Psoas muscle (tissue), 8 donors: Measurements from ENCODE around the gene SDE2. TPM values are rescaled to one million over a fixed set of nuclear protein-coding genes. Genes with fewer than 3 reads are reported as not detected.

ENCODE experiments used
- ATAC-seq, 4 donors: fragments of 200-7000 bp; cut with Tn5 transposase; one replicate each; pipeline ENCODE4 v1.9.1; 2020; ENCODE audit warnings: moderate library complexity in 3 of 4, mild to moderate bottlenecking in 2 of 4
- DNase-seq, 2 donors: peaks; one replicate each; pipeline ENCODE4 v3.0.0-alpha.2; 2020
- H3K27ac ChIP-seq: fragments of 200-600 bp; one replicate; pipeline ENCODE4 v1.8.0; 2022
- H3K27me3 ChIP-seq, 3 donors: fragments of 200-600 bp in 1 of 3; one replicate each; pipeline versions ENCODE4 v1.6.1 to v1.8.0; 2013 to 2022; ENCODE audit warnings: low read length in 2 of 3, mild to moderate bottlenecking in 2 of 3, moderate library complexity in 1 of 3; ENCODE audit not compliant: insufficient read depth in 3 of 3
- H3K36me3 ChIP-seq, 2 donors: fragments of 200-600 bp in 1 of 2; one replicate each; pipeline versions ENCODE4 v1.6.1 to v1.8.0; 2013 to 2022; ENCODE audit warnings: low read depth in 1 of 2, mild to moderate bottlenecking in 1 of 2, moderate library complexity in 1 of 2; ENCODE audit not compliant: insufficient read depth in 1 of 2
- H3K4me1 ChIP-seq: fragments of 200-600 bp; one replicate; pipeline ENCODE4 v1.8.0; 2022
- H3K4me3 ChIP-seq: fragments of 200-600 bp; one replicate; pipeline ENCODE4 v1.8.0; 2022; ENCODE audit warnings: mild to moderate bottlenecking
- H3K9me3 ChIP-seq: fragments of 200-600 bp; one replicate; pipeline ENCODE4 v1.8.0; 2022
- WGBS, 3 donors: extraction: QIAGEN DNeasy Blood & Tissue Kit; methylation state at CpG; one replicate each; pipeline versions ENCODE4 v1.1.6 to v1.1.7; 2013; 5-methylcytosine and 5-hydroxymethylcytosine counted together
- intact Hi-C, 2 donors: fragments of 100-400 bp; cut with DNase I; formaldehyde crosslinking; loops; one replicate each; pipeline versions ENCODE4 v1.11.0 to v1.14.2; 2022
- polyA plus RNA-seq, 3 donors: library from polyadenylated mRNA; stranded (reverse); fragments of 200-250 nt; gene quantifications; one replicate each; pipeline ENCODE4 v1.2.3, GENCODE V29; 2013
- total RNA-seq, 4 donors: library from RNA; stranded (reverse); fragmentation: NEBNext Ultra II Directional in 2 of 4; extraction: Animal tissue kit (Norgen Biotek cat#: 25700) in 2 of 4; gene quantifications; one replicate each; pipeline versions ENCODE4 v1.2.1 to v1.2.4, GENCODE V29; 2021 to 2023
- TF ChIP-seq, protein P1 (sequence below): fragments of 200-600 bp; IDR thresholded peaks from one replicate; pipeline ENCODE4 v1.8.0; 2022; ENCODE audit warnings: antibody characterized with exemption
- donor health status: healthy with polysubstance abuse.
- donor health status: DM: no; HTN: no; CAD: no; lungs with moderate emphysema.
- donor health status: Bipolar disorder and iron deficiency.
- donor health status: healthy.
- donor health status: DM: yes; HTN: yes; CAD: no.
- donor health status: DM: no; HTN: no; CAD: no.
- donor health status: DM: no; HTN: no; CAD: no.
- donor health status: DM: yes; HTN: yes; CAD: no.

SDE2 gene
- total and polyA plus RNA-seq, 7 donors, result 8.1 to 27.7 (median 19.5) TPM

- Histone ChIP-seq H3K4me1 (no peaks in the 10 kb centered on the region), H3K27me3 (no peaks in the 10 kb centered on the region), H3K4me3 (no peak overlapping the region), H3K27ac (peak overlapping the region; percentile 16), H3K9me3 (no peaks in the 10 kb centered on the region), H3K36me3 (no peaks in the 10 kb centered on the region)
- TF ChIP-seq, protein P1, sequence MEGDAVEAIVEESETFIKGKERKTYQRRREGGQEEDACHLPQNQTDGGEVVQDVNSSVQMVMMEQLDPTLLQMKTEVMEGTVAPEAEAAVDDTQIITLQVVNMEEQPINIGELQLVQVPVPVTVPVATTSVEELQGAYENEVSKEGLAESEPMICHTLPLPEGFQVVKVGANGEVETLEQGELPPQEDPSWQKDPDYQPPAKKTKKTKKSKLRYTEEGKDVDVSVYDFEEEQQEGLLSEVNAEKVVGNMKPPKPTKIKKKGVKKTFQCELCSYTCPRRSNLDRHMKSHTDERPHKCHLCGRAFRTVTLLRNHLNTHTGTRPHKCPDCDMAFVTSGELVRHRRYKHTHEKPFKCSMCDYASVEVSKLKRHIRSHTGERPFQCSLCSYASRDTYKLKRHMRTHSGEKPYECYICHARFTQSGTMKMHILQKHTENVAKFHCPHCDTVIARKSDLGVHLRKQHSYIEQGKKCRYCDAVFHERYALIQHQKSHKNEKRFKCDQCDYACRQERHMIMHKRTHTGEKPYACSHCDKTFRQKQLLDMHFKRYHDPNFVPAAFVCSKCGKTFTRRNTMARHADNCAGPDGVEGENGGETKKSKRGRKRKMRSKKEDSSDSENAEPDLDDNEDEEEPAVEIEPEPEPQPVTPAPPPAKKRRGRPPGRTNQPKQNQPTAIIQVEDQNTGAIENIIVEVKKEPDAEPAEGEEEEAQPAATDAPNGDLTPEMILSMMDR, result no peak
- ATAC-seq, result peak in 1 of 4 donors; percentile 14
- intact Hi-C loops, result no loop called here
- no peak for DNase-seq
Observed at GRCh38 chr1:226033991-226034390, 34.8 kb upstream of the SDE2 start.

- intact Hi-C loops, result no loop called here
- ATAC-seq (peak in 2 of 4 donors; percentile 30 to 46), DNase-seq (no peak)
- Histone ChIP-seq H3K27ac (no peak overlapping the region), H3K36me3 (no peaks in the 10 kb centered on the region), H3K4me3 (no peak overlapping the region), H3K27me3 (no peaks in the 10 kb centered on the region), H3K4me1 (no peaks in the 10 kb centered on the region), H3K9me3 (no peaks in the 10 kb centered on the region)
- TF ChIP-seq, protein P1, result no peak
- WGBS, 3 donors, result 89 to 94% (median 90%) methylated on average over 4 of the region's 4 CpGs
Observed at GRCh38 chr1:226033582-226033981, 34.4 kb upstream of the SDE2 start.

DNA sequence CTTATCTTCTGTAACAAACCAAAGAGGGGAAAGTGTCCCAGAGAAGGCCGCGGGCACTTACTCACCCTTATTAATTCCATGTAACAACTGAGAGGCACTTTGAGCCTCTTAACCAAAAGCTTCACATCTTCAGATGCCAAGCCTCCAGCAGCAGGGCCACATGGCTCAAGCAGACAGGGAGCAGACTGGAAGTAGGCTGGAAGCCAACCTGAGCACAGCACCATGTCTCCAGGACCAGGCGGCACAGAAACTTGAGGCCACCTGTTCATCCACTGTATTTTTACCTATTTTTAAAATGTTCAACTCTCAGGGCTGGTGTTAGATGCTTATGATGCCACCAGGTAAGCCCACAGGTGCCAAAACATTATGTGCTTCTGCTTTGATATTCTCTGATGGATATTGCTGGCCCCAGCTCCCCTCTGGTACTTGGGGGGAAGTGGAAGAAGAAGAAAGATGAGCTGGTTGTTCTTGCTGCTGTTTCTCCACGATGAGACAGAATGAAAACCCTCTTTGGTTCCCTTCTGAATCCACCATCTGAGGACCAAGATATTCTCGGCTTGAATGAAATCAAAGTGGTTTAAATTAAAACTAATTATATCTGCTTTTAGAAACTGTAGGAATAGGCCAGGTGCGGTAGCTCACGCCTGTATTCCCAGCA is 30.6 kb upstream of the SDE2 start:
- Histone ChIP-seq H3K27me3 (no peaks in the 10 kb centered on the region), H3K36me3 (no peaks in the 10 kb centered on the region), H3K9me3 (no peaks in the 10 kb centered on the region), H3K27ac (no peak overlapping the region), H3K4me3 (no peak overlapping the region), H3K4me1 (no peaks in the 10 kb centered on the region)
- TF ChIP-seq, protein P1, result no peak
- intact Hi-C loops, result no loop called here
- no peak for ATAC-seq
- no peak for DNase-seq
- 85 to 92% (median 87%) methylated on average over 7 of the region's 7 CpGs for WGBS, 3 donors

- Histone ChIP-seq H3K4me3 (no peak overlapping the region), H3K27ac (no peak overlapping the region), H3K36me3 (no peaks in the 10 kb centered on the region), H3K9me3 (no peaks in the 10 kb centered on the region), H3K4me1 (no peaks in the 10 kb centered on the region), H3K27me3 (no peaks in the 10 kb centered on the region)
- ATAC-seq (no peak), DNase-seq (no peak)
- TF ChIP-seq, protein P1, result no peak
- intact Hi-C loops, result no loop called here
- 88 to 91% (median 89%) methylated on average over 7 of the region's 7 CpGs for WGBS, 3 donors
Observed at GRCh38 chr1:226029093-226029496, 30.0 kb upstream of the SDE2 start.
